GM15510 (cell line): Measurements from ENCODE around the gene PABPN1.

Experiments
- POLR2A ChIP-seq: IDR thresholded peaks from 3 replicates; pipeline ENCODE4 v1.6.1; 2011; ENCODE audit warnings: borderline replicate concordance; ENCODE audit not compliant: insufficient read length; ENCODE audit errors: extremely low read depth

PABPN1 gene

GRCh38 chr14:23373041-23373440 is 51.8 kb downstream of the PABPN1 start:
- no peak for TF ChIP-seq POLR2A
